T-helper 17 cell (primary cell): Measurements from ENCODE around the gene CAPN8. TPM values are rescaled to one million over a fixed set of nuclear protein-coding genes. Genes with fewer than 3 reads are reported as not detected.
"Not testable (repeated sequence)": the region's sequence is repeated elsewhere in the genome, so short reads cannot be mapped to it uniquely, and the experiment has no call there.

Source experiments
- ATAC-seq: fragments of 150-1000 bp; cut with Tn5 transposase; 2 replicates; pipeline ENCODE4 v1.10.0; 2021; ENCODE audit warnings: mild to moderate bottlenecking, moderate library complexity
- DNase-seq, 3 donors: peaks; one replicate each; pipeline versions ENCODE4 v3.0.0 to v3.0.0-alpha.2; 2020 to 2021
- H3K9me3 ChIP-seq: one replicate; pipeline ENCODE4 v1.7.0; 2013; ENCODE audit warnings: low read length, mild to moderate bottlenecking; ENCODE audit not compliant: control insufficient read depth, poor library complexity, severe bottlenecking
- H3K27ac Mint-ChIP-seq: one replicate; pipeline ENCODE4 v1.8.0; 2022; ENCODE audit warnings: mild to moderate bottlenecking, moderate library complexity, mixed read lengths
- H3K27me3 Mint-ChIP-seq: one replicate; pipeline ENCODE4 v1.8.0; 2022; ENCODE audit warnings: mixed read lengths
- H3K36me3 Mint-ChIP-seq: one replicate; pipeline ENCODE4 v1.8.0; 2022; ENCODE audit warnings: low read depth, mixed read lengths
- H3K4me1 Mint-ChIP-seq: one replicate; pipeline ENCODE4 v1.8.0; 2022; ENCODE audit warnings: mild to moderate bottlenecking, mixed read lengths
- H3K4me3 Mint-ChIP-seq: one replicate; pipeline ENCODE4 v1.8.0; 2022; ENCODE audit warnings: mild to moderate bottlenecking, moderate library complexity, mixed read lengths
- total RNA-seq, 4 donors: library from RNA in 2 of 4; stranded (reverse) in 2 of 4; gene quantifications; one replicate each; pipeline ENCODE4 v1.2.3 and lab custom pipeline; 2022 to 2026

The CAPN8 gene
- total RNA-seq, 2 donors from 2014 or later = 0.60 to 0.91 TPM

GRCh38 chr1:223538981-223539380 lies 126.5 kb downstream of the CAPN8 start:
- H3K4me1 Mint-ChIP-seq = peaks cover 4% of the 10 kb centered on the region
- H3K36me3 Mint-ChIP-seq = peaks cover 4% of the 10 kb centered on the region
- H3K4me3 Mint-ChIP-seq = no peak overlapping the region
- peak overlapping the region; percentile 0 for H3K27ac Mint-ChIP-seq
- no peaks in the 10 kb centered on the region for H3K9me3 ChIP-seq
- ATAC-seq (no peak), DNase-seq (no peak)
- H3K27me3 Mint-ChIP-seq = peaks cover 18% of the 10 kb centered on the region

- H3K27ac Mint-ChIP-seq = no peak overlapping the region
- H3K4me3 Mint-ChIP-seq = no peak overlapping the region
- ATAC-seq = no peak
- peaks cover 18% of the 10 kb centered on the region for H3K27me3 Mint-ChIP-seq
- peaks cover 6% of the 10 kb centered on the region for H3K36me3 Mint-ChIP-seq
- DNase-seq = no peak
- H3K4me1 Mint-ChIP-seq = peaks cover 14% of the 10 kb centered on the region
- H3K9me3 ChIP-seq = no peaks in the 10 kb centered on the region
Observed at GRCh38 chr1:223535319-223535718, 130.2 kb downstream of the CAPN8 start.

- no peaks in the 10 kb centered on the region for H3K9me3 ChIP-seq
- H3K4me1 Mint-ChIP-seq = peaks cover 14% of the 10 kb centered on the region
- peaks cover 18% of the 10 kb centered on the region for H3K27me3 Mint-ChIP-seq
- DNase-seq = no peak
- peaks cover 6% of the 10 kb centered on the region for H3K36me3 Mint-ChIP-seq
- no peak overlapping the region for H3K4me3 Mint-ChIP-seq
- no peak for ATAC-seq
- H3K27ac Mint-ChIP-seq = no peak overlapping the region
Observed at GRCh38 chr1:223534677-223535076, 130.8 kb downstream of the CAPN8 start.

GRCh38 chr1:223533708-223534107 lies 131.8 kb downstream of the CAPN8 start:
- Mint-ChIP-seq H3K4me1 (peaks cover 14% of the 10 kb centered on the region), H3K4me3 (no peak overlapping the region), H3K27ac (no peak overlapping the region)

GRCh38 chr1:223531742-223532341 lies 133.7 kb downstream of the CAPN8 start:
- peaks cover 18% of the 10 kb centered on the region for H3K4me1 Mint-ChIP-seq
- no peaks in the 10 kb centered on the region for H3K9me3 ChIP-seq
- H3K27me3 Mint-ChIP-seq = peaks cover 9% of the 10 kb centered on the region
- H3K4me3 Mint-ChIP-seq = no peak overlapping the region
- peak; percentile 57 for ATAC-seq
- H3K27ac Mint-ChIP-seq = peak overlapping the region; percentile 48
- peaks cover 4% of the 10 kb centered on the region for H3K36me3 Mint-ChIP-seq
- peak in 1 of 3 donors; percentile 32 for DNase-seq

More at GRCh38 chr1:223533708-223534107, 131.8 kb downstream of the CAPN8 start:
- DNase-seq = no peak
- no peaks in the 10 kb centered on the region for H3K9me3 ChIP-seq
- no peak for ATAC-seq
- H3K27me3 Mint-ChIP-seq = peaks cover 16% of the 10 kb centered on the region
- H3K36me3 Mint-ChIP-seq = peaks cover 6% of the 10 kb centered on the region

GRCh38 chr1:223525957-223526356 lies 139.5 kb downstream of the CAPN8 start:
- H3K4me3 Mint-ChIP-seq = no peak overlapping the region
- peaks cover 4% of the 10 kb centered on the region for H3K4me1 Mint-ChIP-seq
- DNase-seq (no peak), ATAC-seq (peak; percentile 27)
- H3K27me3 Mint-ChIP-seq = no peaks in the 10 kb centered on the region
- H3K36me3 Mint-ChIP-seq = no peaks in the 10 kb centered on the region
- H3K9me3 ChIP-seq = no peaks in the 10 kb centered on the region
- H3K27ac Mint-ChIP-seq = no peak overlapping the region

GRCh38 chr1:223525546-223525945 lies 140.0 kb downstream of the CAPN8 start:
- Mint-ChIP-seq H3K4me1 (peaks cover 4% of the 10 kb centered on the region), H3K27me3 (no peaks in the 10 kb centered on the region), H3K4me3 (no peak overlapping the region), H3K27ac (no peak overlapping the region), H3K36me3 (no peaks in the 10 kb centered on the region)
- ATAC-seq (no peak), DNase-seq (no peak)
- H3K9me3 ChIP-seq = no peaks in the 10 kb centered on the region

- Mint-ChIP-seq H3K4me3 (no peak overlapping the region), H3K4me1 (peaks cover 4% of the 10 kb centered on the region), H3K36me3 (no peaks in the 10 kb centered on the region), H3K27me3 (no peaks in the 10 kb centered on the region), H3K27ac (no peak overlapping the region)
- no peaks in the 10 kb centered on the region for H3K9me3 ChIP-seq
- ATAC-seq (no peak), DNase-seq (no peak)
Observed at GRCh38 chr1:223524930-223525451, 140.5 kb downstream of the CAPN8 start.

GRCh38 chr1:223521150-223521549 lies 144.4 kb downstream of the CAPN8 start:
- Mint-ChIP-seq H3K36me3 (no peaks in the 10 kb centered on the region), H3K27me3 (no peaks in the 10 kb centered on the region), H3K4me1 (peaks cover 9% of the 10 kb centered on the region), H3K27ac (no peak overlapping the region), H3K4me3 (no peak overlapping the region)
- DNase-seq (no peak), ATAC-seq (no peak)
- no peaks in the 10 kb centered on the region for H3K9me3 ChIP-seq

- H3K9me3 ChIP-seq = no peaks in the 10 kb centered on the region
- H3K27me3 Mint-ChIP-seq = no peaks in the 10 kb centered on the region
- ATAC-seq (no peak), DNase-seq (no peak)
- H3K4me1 Mint-ChIP-seq = peaks cover 19% of the 10 kb centered on the region
- no peaks in the 10 kb centered on the region for H3K36me3 Mint-ChIP-seq
- no peak overlapping the region for H3K27ac Mint-ChIP-seq
- no peak overlapping the region for H3K4me3 Mint-ChIP-seq
Observed at GRCh38 chr1:223520200-223520599, 145.3 kb downstream of the CAPN8 start.

- Mint-ChIP-seq H3K4me3 (no peak overlapping the region), H3K27ac (no peak overlapping the region), H3K36me3 (no peaks in the 10 kb centered on the region), H3K4me1 (peaks cover 29% of the 10 kb centered on the region), H3K27me3 (no peaks in the 10 kb centered on the region)
- DNase-seq (no peak), ATAC-seq (no peak)
- H3K9me3 ChIP-seq = no peaks in the 10 kb centered on the region
Observed at GRCh38 chr1:223519116-223519515, 146.4 kb downstream of the CAPN8 start.

GRCh38 chr1:223518553-223518952 lies 146.9 kb downstream of the CAPN8 start:
- H3K36me3 Mint-ChIP-seq, H3K27ac Mint-ChIP-seq, H3K9me3 ChIP-seq, ATAC-seq, DNase-seq, H3K4me3 Mint-ChIP-seq, H3K27me3 Mint-ChIP-seq: not testable (repeated sequence)
- peaks cover 30% of the 10 kb centered on the region for H3K4me1 Mint-ChIP-seq

GRCh38 chr1:223515926-223516325 lies 149.6 kb downstream of the CAPN8 start:
- Mint-ChIP-seq H3K4me3 (peak overlapping the region; percentile 74), H3K27me3 (no peaks in the 10 kb centered on the region), H3K36me3 (no peaks in the 10 kb centered on the region), H3K27ac (peak overlapping the region; percentile 91), H3K4me1 (peaks cover 30% of the 10 kb centered on the region)
- ATAC-seq = peak; percentile 42
- H3K9me3 ChIP-seq = no peaks in the 10 kb centered on the region
- DNase-seq = no peak

- no peaks in the 10 kb centered on the region for H3K9me3 ChIP-seq
- no peaks in the 10 kb centered on the region for H3K27me3 Mint-ChIP-seq
- H3K27ac Mint-ChIP-seq = peak overlapping the region; percentile 91
- DNase-seq = no peak
- no peaks in the 10 kb centered on the region for H3K36me3 Mint-ChIP-seq
- H3K4me3 Mint-ChIP-seq = peak overlapping the region; percentile 74
- ATAC-seq = peak; percentile 86
- H3K4me1 Mint-ChIP-seq = peaks cover 30% of the 10 kb centered on the region
Observed at GRCh38 chr1:223515421-223515820, 150.1 kb downstream of the CAPN8 start.
